Stimulated activated CD8-positive, alpha-beta memory T cell treated with anti-CD3 and anti-CD28 coated beads, Interleukin-15, amount 100 ng/mL, for 24 hours (primary cell): ENCODE results near the gene EFHD1.
"Not testable (repeated sequence)": the region's sequence is repeated elsewhere in the genome, so short reads cannot be mapped to it uniquely, and the experiment has no call there.

Source experiments
- DNase-seq: peaks from one replicate; pipeline ENCODE4 v3.0.0-alpha.2; 2020; ENCODE audit warnings: low read depth

EFHD1 gene

GRCh38 chr2:232652505-232652851 lies 19.1 kb downstream of the EFHD1 start:
- no peak for DNase-seq

- DNase-seq, result no peak
Observed at GRCh38 chr2:232653441-232653840, 20.0 kb downstream of the EFHD1 start.

GRCh38 chr2:232655392-232655791 lies 22.0 kb downstream of the EFHD1 start:
- DNase-seq, result no peak

GRCh38 chr2:232658217-232658785 lies 24.9 kb downstream of the EFHD1 start:
- DNase-seq, result no peak

GRCh38 chr2:232659359-232659758 lies 26.0 kb downstream of the EFHD1 start:
- no peak for DNase-seq

- no peak for DNase-seq
Observed at GRCh38 chr2:232662486-232663260, 29.3 kb downstream of the EFHD1 start.

- no peak for DNase-seq
Observed at GRCh38 chr2:232666051-232666805, 32.8 kb downstream of the EFHD1 start.

GRCh38 chr2:232667989-232668583 lies 34.7 kb downstream of the EFHD1 start:
- DNase-seq, result no peak

- DNase-seq, result no peak
Observed at GRCh38 chr2:232668805-232669444, 35.5 kb downstream of the EFHD1 start.

GRCh38 chr2:232672588-232672987 lies 39.2 kb downstream of the EFHD1 start:
- no peak for DNase-seq

GRCh38 chr2:232674491-232674890 lies 41.1 kb downstream of the EFHD1 start:
- no peak for DNase-seq

- DNase-seq, result no peak
Observed at GRCh38 chr2:232675381-232675780, 42.0 kb downstream of the EFHD1 start.

GRCh38 chr2:232680006-232680405 lies 46.6 kb downstream of the EFHD1 start:
- DNase-seq, result no peak

GRCh38 chr2:232681527-232681926 lies 48.1 kb downstream of the EFHD1 start:
- DNase-seq, result no peak

- DNase-seq, result no peak
Observed at GRCh38 chr2:232683368-232683767, 50.0 kb downstream of the EFHD1 start.

- not testable (repeated sequence) for DNase-seq
Observed at GRCh38 chr2:232685391-232685790, 52.0 kb downstream of the EFHD1 start.

- DNase-seq, result no peak
Observed at GRCh38 chr2:232687382-232688160, 54.2 kb downstream of the EFHD1 start.

GRCh38 chr2:232688201-232688600 lies 54.8 kb downstream of the EFHD1 start:
- DNase-seq, result no peak

GRCh38 chr2:232689152-232689910 lies 55.9 kb downstream of the EFHD1 start:
- no peak for DNase-seq

- DNase-seq, result not testable (repeated sequence)
Observed at GRCh38 chr2:232691117-232691516, 57.7 kb downstream of the EFHD1 start.

GRCh38 chr2:232693344-232693743 lies 59.9 kb downstream of the EFHD1 start:
- no peak for DNase-seq
